Measurements from ENCODE around the gene ZNF581.

ZNF581 gene

DNA sequence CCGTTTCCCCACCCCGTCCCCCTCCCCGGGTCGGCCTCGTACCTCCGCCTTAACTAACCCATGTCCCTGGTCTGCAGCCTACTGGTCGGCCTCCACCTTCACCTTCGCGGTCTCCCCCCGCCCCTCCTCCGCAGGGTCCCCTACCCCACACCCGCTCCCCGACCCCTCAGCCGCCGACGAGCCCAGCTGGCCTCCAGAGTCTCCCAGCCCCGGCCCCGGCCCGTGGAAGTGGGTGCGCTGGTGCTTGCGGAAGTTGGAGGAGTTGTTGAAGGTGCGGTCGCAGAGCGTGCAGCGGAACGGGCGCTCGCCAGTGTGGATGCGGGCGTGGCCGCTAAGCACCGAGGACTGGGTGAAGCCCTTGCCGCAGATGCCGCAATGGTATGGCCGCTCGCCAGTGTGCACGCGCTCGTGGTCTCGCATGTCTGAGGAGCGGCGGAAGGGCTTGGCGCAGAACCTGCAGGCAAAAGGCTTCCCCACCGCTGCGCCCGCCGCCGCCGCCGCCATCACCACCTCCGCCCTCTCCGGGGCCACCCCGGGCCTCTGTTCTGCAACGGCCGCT is 21.7 kb upstream of the ZNF581 start:
- no peak for DNase-seq (ENCODE audit: low read depth)
- TF ChIP-seq, protein P1, sequence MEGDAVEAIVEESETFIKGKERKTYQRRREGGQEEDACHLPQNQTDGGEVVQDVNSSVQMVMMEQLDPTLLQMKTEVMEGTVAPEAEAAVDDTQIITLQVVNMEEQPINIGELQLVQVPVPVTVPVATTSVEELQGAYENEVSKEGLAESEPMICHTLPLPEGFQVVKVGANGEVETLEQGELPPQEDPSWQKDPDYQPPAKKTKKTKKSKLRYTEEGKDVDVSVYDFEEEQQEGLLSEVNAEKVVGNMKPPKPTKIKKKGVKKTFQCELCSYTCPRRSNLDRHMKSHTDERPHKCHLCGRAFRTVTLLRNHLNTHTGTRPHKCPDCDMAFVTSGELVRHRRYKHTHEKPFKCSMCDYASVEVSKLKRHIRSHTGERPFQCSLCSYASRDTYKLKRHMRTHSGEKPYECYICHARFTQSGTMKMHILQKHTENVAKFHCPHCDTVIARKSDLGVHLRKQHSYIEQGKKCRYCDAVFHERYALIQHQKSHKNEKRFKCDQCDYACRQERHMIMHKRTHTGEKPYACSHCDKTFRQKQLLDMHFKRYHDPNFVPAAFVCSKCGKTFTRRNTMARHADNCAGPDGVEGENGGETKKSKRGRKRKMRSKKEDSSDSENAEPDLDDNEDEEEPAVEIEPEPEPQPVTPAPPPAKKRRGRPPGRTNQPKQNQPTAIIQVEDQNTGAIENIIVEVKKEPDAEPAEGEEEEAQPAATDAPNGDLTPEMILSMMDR (IDR thresholded peaks at IDR 0.05; ENCODE audit: insufficient read depth, low read depth, low read length, missing control alignments): no peak
- H3K4me3 ChIP-seq (ENCODE audit: low read length): no peak overlapping the region

DNA sequence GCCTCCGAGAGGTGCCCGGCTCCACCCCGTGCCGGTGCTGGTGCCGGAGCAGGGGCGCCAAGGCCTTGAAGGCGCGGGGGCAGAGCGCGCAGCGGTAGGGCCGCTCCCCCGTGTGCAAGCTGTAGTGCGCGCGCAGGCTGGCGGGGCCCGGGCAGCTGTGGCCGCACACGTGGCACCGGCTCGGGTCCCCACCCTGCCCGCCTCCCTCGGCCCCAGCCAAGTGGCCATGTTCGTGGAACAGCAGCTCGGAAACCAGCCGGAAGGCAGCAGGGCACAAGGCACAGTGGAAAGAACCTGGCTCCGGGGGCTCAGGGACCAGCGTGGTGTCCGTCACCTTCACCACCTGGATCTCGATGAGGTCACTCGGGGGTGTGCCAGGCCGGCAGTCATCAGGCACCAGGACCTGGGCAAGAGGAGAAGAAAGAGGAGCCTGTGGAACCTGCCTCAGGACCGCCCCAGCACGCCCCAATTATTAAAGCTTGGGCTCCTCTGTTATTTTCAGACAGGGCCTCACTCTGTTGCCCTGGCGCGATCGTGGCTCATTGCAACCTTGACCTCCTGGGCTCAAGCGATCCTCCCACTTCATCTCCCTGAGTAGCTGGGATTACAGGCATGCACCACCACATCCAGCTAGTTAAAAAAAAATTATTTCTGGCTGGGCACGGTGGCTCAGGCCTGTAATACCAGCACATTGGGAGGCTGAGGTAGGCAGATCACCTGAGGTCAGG is 21.0 kb upstream of the ZNF581 start:
- no peak overlapping the region for H3K4me3 ChIP-seq (ENCODE audit: low read length)

DNA sequence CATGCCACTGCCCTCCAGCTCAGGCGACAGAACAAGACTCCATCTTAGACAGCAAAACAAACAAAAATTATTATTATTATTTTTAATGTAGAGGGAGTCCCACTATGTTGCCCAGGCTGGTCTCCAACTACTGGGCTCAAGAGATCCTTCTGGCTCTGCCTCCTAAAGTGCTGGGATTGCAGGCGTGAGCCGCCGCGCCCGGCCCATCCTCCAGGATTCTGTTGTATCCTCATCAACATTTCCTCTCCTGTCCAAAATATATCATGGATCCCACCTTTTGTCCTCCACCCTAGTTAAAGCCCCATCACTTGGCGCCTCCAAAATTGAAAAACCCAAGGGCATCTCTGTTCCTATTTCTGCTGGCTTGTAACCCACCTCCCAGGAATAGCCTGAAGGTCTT is 20.3 kb upstream of the ZNF581 start:
- TF ChIP-seq, protein P1 (IDR thresholded peaks at IDR 0.05; ENCODE audit: insufficient read depth, low read depth, low read length, missing control alignments): no peak
- H3K4me3 ChIP-seq (ENCODE audit: low read length): no peak overlapping the region
- no peak for DNase-seq (ENCODE audit: low read depth)

More for the DNA sequence above, 21.0 kb upstream of the ZNF581 start:
- no peak for DNase-seq (ENCODE audit: low read depth)
- TF ChIP-seq, protein P1 (IDR thresholded peaks at IDR 0.05; ENCODE audit: insufficient read depth, low read depth, low read length, missing control alignments): no peak

DNA sequence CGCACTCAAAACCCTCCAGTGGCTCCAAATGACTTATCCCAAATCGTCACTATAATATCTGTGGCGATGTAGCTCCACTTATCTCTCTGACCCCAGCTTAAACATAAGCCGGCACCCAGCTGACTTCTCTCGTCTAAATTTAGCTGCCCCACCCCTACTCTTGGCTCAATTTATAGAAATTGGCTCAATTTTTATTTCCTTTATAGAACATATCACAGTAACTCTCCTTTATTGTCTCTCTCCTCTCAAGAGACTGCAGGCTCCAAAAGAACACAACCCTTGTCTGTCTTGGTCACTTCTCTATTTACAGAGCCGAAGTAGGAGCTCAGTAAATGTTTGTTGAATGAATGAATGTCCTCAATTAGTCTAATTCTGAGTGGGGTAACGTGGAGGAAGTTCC is 19.9 kb upstream of the ZNF581 start:
- no peak for DNase-seq (ENCODE audit: low read depth)
- TF ChIP-seq, protein P1 (IDR thresholded peaks at IDR 0.05; ENCODE audit: insufficient read depth, low read depth, low read length, missing control alignments): no peak
- no peak overlapping the region for H3K4me3 ChIP-seq (ENCODE audit: low read length)

DNA sequence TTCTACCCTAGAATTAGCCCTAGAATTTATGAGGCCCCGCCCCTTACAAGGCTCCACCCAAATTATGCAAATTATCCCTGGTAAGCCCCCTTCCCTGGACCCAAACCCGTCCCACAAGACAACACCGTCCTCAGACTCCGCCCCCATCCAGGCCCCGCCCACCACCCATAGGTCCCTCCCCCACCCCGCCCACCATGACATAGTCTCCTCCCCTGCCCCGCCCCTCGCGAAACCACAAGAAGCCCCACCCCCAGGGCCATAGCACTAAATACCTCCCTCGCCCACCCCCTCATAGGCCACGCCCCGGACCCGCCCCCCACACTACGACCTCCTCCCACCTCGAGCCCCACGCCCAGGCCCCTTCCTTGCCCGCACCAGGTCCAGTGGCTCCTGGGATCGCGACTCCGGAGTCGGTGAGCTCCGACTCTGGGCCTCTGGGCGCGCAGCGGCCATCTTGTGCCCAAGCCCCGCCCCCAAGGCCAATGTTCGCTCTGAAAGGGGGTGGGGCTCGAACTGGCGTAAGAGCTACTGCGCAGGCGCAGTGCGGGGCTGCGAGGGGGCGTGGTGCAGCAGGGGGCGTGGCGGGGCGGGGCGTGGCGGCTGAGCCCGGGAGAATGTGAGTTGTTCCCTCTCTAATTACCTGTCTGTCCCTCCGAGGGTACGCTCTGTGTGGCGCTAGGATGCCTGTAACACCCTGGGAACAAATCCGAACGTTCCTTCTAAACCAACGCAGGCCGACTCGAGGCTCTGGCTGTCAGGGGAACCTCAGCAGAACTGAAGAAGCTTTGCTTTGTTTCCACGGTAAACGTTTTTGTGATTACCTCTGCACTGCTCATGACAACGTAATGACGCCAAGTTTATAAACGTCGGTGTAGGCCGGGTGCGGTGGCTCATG is 19.1 kb upstream of the ZNF581 start, which contains the start of gene ZNF784:
Gene ZNF784, minus strand, starts transcription at position 458 of the 895 bp plus-strand sequence. Its CDS starts 5 bp downstream, at position 453.
- peak within 1 kb of the TSS; percentile 62 for H3K4me3 ChIP-seq (ENCODE audit: low read length)
- peak; percentile 92 for DNase-seq (ENCODE audit: low read depth)
- TF ChIP-seq, protein P1 (IDR thresholded peaks at IDR 0.05; ENCODE audit: insufficient read depth, low read depth, low read length, missing control alignments): no peak

DNA sequence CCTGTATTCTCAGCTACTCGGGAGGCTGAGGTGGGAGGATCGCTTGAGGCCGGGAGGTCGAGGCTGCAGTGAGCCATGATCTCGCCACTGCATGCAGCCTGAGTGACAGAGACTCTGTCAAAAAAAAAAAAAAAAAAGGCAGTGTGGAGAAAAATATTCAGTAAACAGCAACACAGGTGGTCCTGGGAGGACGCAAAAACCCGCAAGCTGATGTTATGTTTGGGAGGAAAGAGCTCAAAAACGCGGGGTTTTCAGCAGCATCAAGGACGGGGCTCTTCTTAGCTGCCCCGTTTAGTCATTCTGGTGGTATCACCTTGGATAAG is 18.5 kb upstream of the ZNF581 start:
- TF ChIP-seq, protein P1 (IDR thresholded peaks at IDR 0.05; ENCODE audit: insufficient read depth, low read depth, low read length, missing control alignments): no peak
- H3K4me3 ChIP-seq (ENCODE audit: low read length): peak overlapping the region; percentile 62
- DNase-seq (ENCODE audit: low read depth): no peak
